Endothelial cell (in vitro differentiated cells): ENCODE measurements around the gene SSUH2. TPM values are rescaled to one million over a fixed set of nuclear protein-coding genes. Genes with fewer than 3 reads are reported as not detected.

ENCODE experiments used
- DNase-seq: peaks from one replicate; pipeline ENCODE4 v3.0.0; 2021; ENCODE audit warnings: low spot score
- H3K27ac Mint-ChIP-seq: one replicate; pipeline ENCODE4 v1.8.0; 2021; ENCODE audit warnings: mixed read lengths, inconsistent platforms; ENCODE audit not compliant: unreplicated experiment
- H3K27me3 Mint-ChIP-seq: one replicate; pipeline ENCODE4 v1.8.0; 2021; ENCODE audit warnings: mild to moderate bottlenecking, moderate library complexity, mixed read lengths, inconsistent platforms; ENCODE audit not compliant: unreplicated experiment
- H3K36me3 Mint-ChIP-seq: one replicate; pipeline ENCODE4 v1.8.0; 2021; ENCODE audit warnings: mild to moderate bottlenecking, low read depth, mixed read lengths, inconsistent platforms; ENCODE audit not compliant: unreplicated experiment
- H3K4me1 Mint-ChIP-seq: one replicate; pipeline ENCODE4 v1.8.0; 2021; ENCODE audit warnings: mild to moderate bottlenecking, mixed read lengths, inconsistent platforms; ENCODE audit not compliant: unreplicated experiment
- H3K4me3 Mint-ChIP-seq: one replicate; pipeline ENCODE4 v1.8.0; 2021; ENCODE audit warnings: mild to moderate bottlenecking, mixed read lengths, inconsistent platforms; ENCODE audit not compliant: unreplicated experiment
- H3K9me3 Mint-ChIP-seq: one replicate; pipeline ENCODE4 v1.8.0; 2021; ENCODE audit warnings: mixed read lengths, inconsistent platforms; ENCODE audit not compliant: unreplicated experiment
- CTCF ChIP-seq: fragments of 200-600 bp; sonication (generic); IDR thresholded peaks from one replicate; pipeline ENCODE4 v1.5.0; 2021; ENCODE audit warnings: antibody characterized with exemption; ENCODE audit not compliant: unreplicated experiment
- total RNA-seq: library from RNA; stranded (reverse); fragmentation: NEBNext Ultra II Directional; extraction: Animal tissue kit (Norgen Biotek cat#: 25700); gene quantifications from one replicate; pipeline ENCODE4 v1.2.1, GENCODE V29; 2021; ENCODE audit not compliant: unreplicated experiment

Gene SSUH2
- total RNA-seq, 1 donor from 2014 or later = 0.21 TPM

- Mint-ChIP-seq H3K4me3 (no peak overlapping the region), H3K36me3 (no peaks in the 10 kb centered on the region), H3K27ac (no peak overlapping the region), H3K9me3 (no peaks in the 10 kb centered on the region), H3K4me1 (peaks cover 16% of the 10 kb centered on the region), H3K27me3 (peaks cover 4% of the 10 kb centered on the region)
- no peak for TF ChIP-seq CTCF
- no peak for DNase-seq
Measured at GRCh38 chr3:8642001-8642400, 2.6 kb downstream of the SSUH2 start.

- Mint-ChIP-seq H3K4me1 (peaks cover 16% of the 10 kb centered on the region), H3K27me3 (peaks cover 4% of the 10 kb centered on the region), H3K36me3 (no peaks in the 10 kb centered on the region), H3K27ac (no peak overlapping the region), H3K9me3 (no peaks in the 10 kb centered on the region), H3K4me3 (no peak overlapping the region)
- DNase-seq = no peak
- TF ChIP-seq CTCF = no peak
Measured at GRCh38 chr3:8641472-8641871, 3.1 kb downstream of the SSUH2 start.

- H3K36me3 Mint-ChIP-seq = no peaks in the 10 kb centered on the region
- H3K9me3 Mint-ChIP-seq = no peaks in the 10 kb centered on the region
- H3K4me3 Mint-ChIP-seq = no peak overlapping the region
- no peak for TF ChIP-seq CTCF
- peaks cover 2% of the 10 kb centered on the region for H3K27me3 Mint-ChIP-seq
- no peak for DNase-seq
- H3K4me1 Mint-ChIP-seq = peaks cover 16% of the 10 kb centered on the region
- no peak overlapping the region for H3K27ac Mint-ChIP-seq
Measured at GRCh38 chr3:8640223-8640622, 4.4 kb downstream of the SSUH2 start.

GRCh38 chr3:8639659-8640000 is 5.0 kb downstream of the SSUH2 start:
- TF ChIP-seq CTCF = no peak
- DNase-seq = no peak
- H3K9me3 Mint-ChIP-seq = no peaks in the 10 kb centered on the region
- peaks cover 2% of the 10 kb centered on the region for H3K27me3 Mint-ChIP-seq
- H3K4me3 Mint-ChIP-seq = no peak overlapping the region
- no peaks in the 10 kb centered on the region for H3K36me3 Mint-ChIP-seq
- H3K27ac Mint-ChIP-seq = no peak overlapping the region
- peaks cover 16% of the 10 kb centered on the region for H3K4me1 Mint-ChIP-seq

GRCh38 chr3:8638994-8639658 is 5.5 kb downstream of the SSUH2 start:
- no peak overlapping the region for H3K4me3 Mint-ChIP-seq
- H3K36me3 Mint-ChIP-seq = no peaks in the 10 kb centered on the region
- no peaks in the 10 kb centered on the region for H3K27me3 Mint-ChIP-seq
- peaks cover 14% of the 10 kb centered on the region for H3K4me1 Mint-ChIP-seq
- TF ChIP-seq CTCF = no peak
- DNase-seq = no peak
- peak overlapping the region; percentile 6 for H3K27ac Mint-ChIP-seq
- H3K9me3 Mint-ChIP-seq = no peaks in the 10 kb centered on the region
